ENCODE data around the gene DAPK2.

The DAPK2 gene

GRCh38 chr15:63874616-63875015 is 171.7 kb downstream of the DAPK2 start:
- Mint-ChIP-seq H3K36me3 (ENCODE audit: low read depth) (no peaks in the 10 kb centered on the region), H3K4me1 (peaks cover 18% of the 10 kb centered on the region), H3K4me3 (no peak overlapping the region), H3K27me3 (ENCODE audit: low read depth, poor library complexity) (no peaks in the 10 kb centered on the region), H3K27ac (no peak overlapping the region), H3K9me3 (no peaks in the 10 kb centered on the region)
- no peak for DNase-seq
- no peak for TF ChIP-seq CTCF (IDR thresholded peaks at IDR 0.05)

GRCh38 chr15:63872759-63873510 is 173.3 kb downstream of the DAPK2 start:
- Mint-ChIP-seq H3K9me3 (no peaks in the 10 kb centered on the region), H3K27me3 (ENCODE audit: low read depth, poor library complexity) (peaks cover 4% of the 10 kb centered on the region), H3K4me1 (peaks cover 10% of the 10 kb centered on the region), H3K36me3 (ENCODE audit: low read depth) (no peaks in the 10 kb centered on the region), H3K27ac (no peak overlapping the region), H3K4me3 (no peak overlapping the region)
- no peak for DNase-seq
- TF ChIP-seq CTCF (IDR thresholded peaks at IDR 0.05) = no peak

GRCh38 chr15:63870487-63871209 is 175.6 kb downstream of the DAPK2 start:
- peak; percentile 68 for DNase-seq
- no peak overlapping the region for H3K27ac Mint-ChIP-seq
- H3K27me3 Mint-ChIP-seq (ENCODE audit: low read depth, poor library complexity) = peaks cover 4% of the 10 kb centered on the region
- no peak overlapping the region for H3K4me3 Mint-ChIP-seq
- H3K4me1 Mint-ChIP-seq = no peaks in the 10 kb centered on the region
- H3K9me3 Mint-ChIP-seq = peaks cover 4% of the 10 kb centered on the region
- no peak for TF ChIP-seq CTCF (IDR thresholded peaks at IDR 0.05)
- no peaks in the 10 kb centered on the region for H3K36me3 Mint-ChIP-seq (ENCODE audit: low read depth)

- Mint-ChIP-seq H3K27ac (no peak overlapping the region), H3K9me3 (peaks cover 4% of the 10 kb centered on the region), H3K27me3 (ENCODE audit: low read depth, poor library complexity) (peaks cover 4% of the 10 kb centered on the region), H3K36me3 (ENCODE audit: low read depth) (no peaks in the 10 kb centered on the region), H3K4me1 (no peaks in the 10 kb centered on the region), H3K4me3 (no peak overlapping the region)
- TF ChIP-seq CTCF (IDR thresholded peaks at IDR 0.05) = no peak
- no peak for DNase-seq
These were observed 176.3 kb downstream of the DAPK2 start for GRCh38 chr15:63870043-63870394.

- H3K4me1 Mint-ChIP-seq = no peaks in the 10 kb centered on the region
- H3K27ac Mint-ChIP-seq = no peak overlapping the region
- TF ChIP-seq CTCF (IDR thresholded peaks at IDR 0.05) = no peak
These were observed 176.8 kb downstream of the DAPK2 start for GRCh38 chr15:63869371-63870042.

More at GRCh38 chr15:63869371-63870042, 176.8 kb downstream of the DAPK2 start:
- H3K36me3 Mint-ChIP-seq (ENCODE audit: low read depth) = no peaks in the 10 kb centered on the region
- peaks cover 4% of the 10 kb centered on the region for H3K27me3 Mint-ChIP-seq (ENCODE audit: low read depth, poor library complexity)
- H3K4me3 Mint-ChIP-seq = no peak overlapping the region
- H3K9me3 Mint-ChIP-seq = peaks cover 4% of the 10 kb centered on the region
- DNase-seq = no peak

Measured in nephron progenitor cell (in vitro differentiated cells).